ENCODE measurements around the gene MAPT. TPM values are rescaled to one million over a fixed set of nuclear protein-coding genes. Genes with fewer than 3 reads are reported as not detected.

The MAPT gene
- total and polyA plus RNA-seq, 2 of the 13 experiments (the other 11 are each of a cell fraction or from before 2014, with no cell fraction given), result 2.1 to 2.8 TPM

GRCh38 chr17:45958994-45959665, 64.8 kb downstream of the MAPT start (continued):
- TF ChIP-seq ZNF530 (CRISPR knock-in tag; IDR thresholded peaks at IDR 0.05; ENCODE audit: low read depth) (no peak), KDM3A (CRISPR knock-in tag; IDR thresholded peaks at IDR 0.05; ENCODE audit: low read depth) (no peak), RFXAP (CRISPR knock-in tag; IDR thresholded peaks at IDR 0.05; ENCODE audit: borderline replicate concordance) (no peak), ZNF335 (CRISPR knock-in tag; IDR thresholded peaks at IDR 0.05) (no peak), ZKSCAN5 (CRISPR knock-in tag; IDR thresholded peaks at IDR 0.05) (no peak), HDAC1 (CRISPR knock-in tag; IDR thresholded peaks at IDR 0.05) (no peak), ZNF430 (CRISPR knock-in tag; IDR thresholded peaks at IDR 0.05) (no peak), PRDM10 (CRISPR knock-in tag; IDR thresholded peaks at IDR 0.05; ENCODE audit: low read depth) (no peak), GATAD2A (CRISPR knock-in tag; IDR thresholded peaks at IDR 0.05) (no peak), NKX3-1 (CRISPR knock-in tag; IDR thresholded peaks at IDR 0.05) (no peak), ZC3H13 (CRISPR knock-in tag; IDR thresholded peaks at IDR 0.05) (no peak), MYNN (CRISPR knock-in tag; IDR thresholded peaks at IDR 0.05; ENCODE audit: low read depth) (no peak), ZNF746 (CRISPR knock-in tag; IDR thresholded peaks at IDR 0.05) (no peak)

Measured in HepG2 (cell line).